ENCODE measurements around the gene APBA2. TPM values are rescaled to one million over a fixed set of nuclear protein-coding genes. Genes with fewer than 3 reads are reported as not detected.
A peak's percentile ranks its signal among the peaks of the same experiment; 100 is the strongest.

APBA2 gene
- total and polyA plus RNA-seq, 2 of the 13 experiments (the other 11 are each of a cell fraction or from before 2014, with no cell fraction given) = 0.62 to 2.3 TPM

- POLR2A ChIA-PET = no interaction called here
- no peaks in the 10 kb centered on the region for H3K4me1 ChIP-seq (ENCODE audit: insufficient read depth, low read length)
- in situ Hi-C loops (cut with HindIII; ENCODE audit: extremely low pct_ligation_motif_present, low pct_unique_long_range_greater_than_20kb) (no loop called here), intact Hi-C loops (cut with micrococcal nuclease; ENCODE audit: unreplicated experiment) (no loop called here)
- BruUV-seq (replicated peaks) = no TSS peak
- H3K4me3 ChIP-seq (replicated peaks in 1 of 3; ENCODE audit: insufficient read depth in 1 of 3, low read depth in 2 of 3, low read length in 3 of 3) = no peak overlapping the region
- ATAC-seq (no peak; the same call in 2 of the 3 replicates), DNase-seq (ENCODE audit: low spot score) (no peak), FAIRE-seq (no peak)
- H3K9ac ChIP-seq (ENCODE audit: insufficient read depth, low read depth, low read length) = no peak overlapping the region
- no peaks in the 10 kb centered on the region for H3K27me3 ChIP-seq (ENCODE audit: control insufficient read depth in 1 of 2, insufficient read depth in 2 of 2, low read length in 2 of 2)
- no peak overlapping the region for H3K4me2 ChIP-seq (ENCODE audit: low read depth, low read length)
- no peak overlapping the region for H2AFZ ChIP-seq (ENCODE audit: low read length)
- H3K9me3 ChIP-seq (ENCODE audit: low read length) = no peaks in the 10 kb centered on the region
- WGBS (ENCODE audit: low lambda C conversion rate) = 70% methylated on average over 5 of the region's 5 CpGs
- CTCF ChIA-PET (ENCODE audit: low intra/inter-chr PET ratio, low total read pairs) = no interaction called here
- TF ChIP-seq HIVEP1 (CRISPR knock-in tag; IDR thresholded peaks at IDR 0.05) = no peak
- H3K79me2 ChIP-seq (ENCODE audit: insufficient read depth, low read length) = no peaks in the 10 kb centered on the region
- no peaks in the 10 kb centered on the region for H3K36me3 ChIP-seq (replicated peaks in 1 of 2; ENCODE audit: control insufficient read depth in 1 of 2, insufficient read depth in 2 of 2, low read length in 2 of 2)
- H4K20me1 ChIP-seq (ENCODE audit: insufficient read depth, low read length) = no peaks in the 10 kb centered on the region
- H3K27ac ChIP-seq (ENCODE audit: extremely low read length, insufficient read depth, low read length) = no peak overlapping the region
Measured at GRCh38 chr15:28922707-28923012, 36.9 kb downstream of the APBA2 start.

GRCh38 chr15:28923726-28924280 lies 38.0 kb downstream of the APBA2 start:
- Histone ChIP-seq H3K79me2 (ENCODE audit: insufficient read depth, low read length) (no peaks in the 10 kb centered on the region), H3K4me2 (ENCODE audit: low read depth, low read length) (no peak overlapping the region), H4K20me1 (ENCODE audit: insufficient read depth, low read length) (no peaks in the 10 kb centered on the region), H3K4me1 (ENCODE audit: insufficient read depth, low read length) (no peaks in the 10 kb centered on the region), H3K9ac (ENCODE audit: insufficient read depth, low read depth, low read length) (no peak overlapping the region), H3K9me3 (ENCODE audit: low read length) (no peaks in the 10 kb centered on the region), H2AFZ (ENCODE audit: low read length) (no peak overlapping the region), H3K4me3 (replicated peaks in 1 of 3; ENCODE audit: insufficient read depth in 1 of 3, low read depth in 2 of 3, low read length in 3 of 3) (no peak overlapping the region), H3K36me3 (replicated peaks in 1 of 2; ENCODE audit: control insufficient read depth in 1 of 2, insufficient read depth in 2 of 2, low read length in 2 of 2) (no peaks in the 10 kb centered on the region), H3K27me3 (ENCODE audit: control insufficient read depth in 1 of 2, insufficient read depth in 2 of 2, low read length in 2 of 2) (no peaks in the 10 kb centered on the region), H3K27ac (ENCODE audit: extremely low read length, insufficient read depth, low read length) (no peak overlapping the region)
- TF ChIP-seq MTA1 (CRISPR knock-in tag; IDR thresholded peaks at IDR 0.05; ENCODE audit: borderline replicate concordance) (no peak), ATF7 (IDR thresholded peaks at IDR 0.05) (peak; percentile 34), ATF7 (CRISPR knock-in tag; IDR thresholded peaks at IDR 0.05) (no peak)
- DNase-seq (ENCODE audit: low spot score) = no peak
- no TSS peak for BruUV-seq (replicated peaks)
- POLR2A ChIA-PET = no interaction called here
- ATAC-seq = no peak
- intact Hi-C loops (cut with micrococcal nuclease; ENCODE audit: unreplicated experiment) = no loop called here
- CTCF ChIA-PET (ENCODE audit: low intra/inter-chr PET ratio, low total read pairs) = no interaction called here
- 34% methylated on average over 8 of the region's 8 CpGs for WGBS (ENCODE audit: low lambda C conversion rate)
- in situ Hi-C loops (cut with HindIII; ENCODE audit: extremely low pct_ligation_motif_present, low pct_unique_long_range_greater_than_20kb) = no loop called here
- FAIRE-seq = no peak

All from HepG2 (cell line).